GM21515 (cell line): ENCODE data around the gene HMGXB3.
A peak's percentile ranks its signal among the peaks of the same experiment; 100 is the strongest.
"Not testable (repeated sequence)": the region's sequence is repeated elsewhere in the genome, so short reads cannot be mapped to it uniquely, and the experiment has no call there.

Source experiments
- ATAC-seq: cut with Tn5 transposase; IDR thresholded peaks from one replicate; pipeline ENCODE4 v1.9.1; 2021; ENCODE audit not compliant: unreplicated experiment

The HMGXB3 gene

GRCh38 chr5:150084754-150085153 is 84.2 kb downstream of the HMGXB3 start:
- ATAC-seq = not testable (repeated sequence)

DNA sequence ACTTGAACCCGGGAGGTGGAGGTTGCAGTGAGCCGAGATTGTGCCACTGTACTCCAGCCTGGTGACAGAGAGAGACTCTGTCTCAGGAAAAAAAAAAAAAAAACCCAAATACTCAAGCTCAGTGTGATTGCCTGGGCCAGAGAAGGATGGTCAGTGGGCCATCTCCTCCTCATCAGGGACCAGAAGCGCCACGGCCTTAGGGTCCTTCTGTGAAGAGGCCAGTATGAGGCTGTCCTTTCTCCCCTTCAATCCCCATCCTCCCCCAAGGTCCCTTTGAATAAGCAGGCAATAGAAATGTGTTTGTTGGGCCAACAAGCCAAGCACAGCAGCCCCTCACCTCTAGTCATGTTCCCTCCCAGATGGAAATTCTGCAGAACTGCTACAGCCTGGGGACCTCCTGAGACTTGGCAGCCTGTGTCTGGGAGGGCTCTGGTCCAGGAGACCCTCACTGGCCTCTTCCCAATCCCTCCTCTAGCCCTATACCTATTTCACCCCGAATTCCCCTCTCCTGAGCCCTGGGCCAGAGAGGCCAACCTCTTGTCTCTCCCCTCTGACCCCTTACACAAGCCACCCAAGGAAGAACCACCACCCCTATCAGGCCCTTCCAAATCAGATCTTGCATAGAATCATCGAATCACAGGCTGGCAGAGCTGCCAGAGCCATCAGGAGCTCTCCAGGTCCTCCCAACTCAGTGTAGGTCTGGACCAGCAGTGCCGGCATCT is 84.8 kb downstream of the HMGXB3 start:
- no peak for ATAC-seq

DNA sequence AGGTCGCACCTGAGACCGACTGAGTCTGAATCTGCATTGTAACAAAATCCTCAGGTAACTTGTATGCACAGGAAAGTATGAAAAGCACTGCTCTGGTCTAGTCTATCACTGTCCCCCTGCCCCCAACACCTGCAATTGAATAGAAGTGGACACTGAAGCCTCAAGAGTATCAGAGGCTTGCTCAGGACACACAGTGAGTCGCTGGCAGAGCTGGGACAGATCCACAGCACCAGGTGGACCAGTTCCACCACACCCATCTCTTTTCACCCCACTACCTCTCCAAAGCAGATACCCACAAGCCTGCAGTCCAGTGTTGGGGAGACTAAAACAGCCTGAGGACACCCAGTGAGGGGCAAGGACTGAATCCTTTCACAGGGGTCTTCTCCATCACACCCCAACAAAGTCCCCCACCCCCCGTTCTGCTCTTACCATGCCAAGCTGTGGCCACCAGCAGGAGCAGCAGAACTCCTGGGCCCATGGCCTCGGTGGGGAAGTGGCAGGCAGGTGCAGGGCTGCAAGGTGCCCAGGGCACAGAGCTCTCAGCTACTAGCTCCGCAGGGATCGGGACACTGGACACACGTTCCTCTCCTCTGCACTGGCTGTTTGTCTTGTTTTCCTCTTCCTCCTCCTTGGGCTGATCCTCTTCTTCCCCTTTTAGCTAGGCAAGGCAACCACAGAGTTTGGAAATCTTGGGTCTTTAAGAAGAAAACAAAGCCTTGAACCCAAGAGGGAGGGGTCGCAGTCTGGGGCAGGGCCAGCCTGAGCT is 85.6 kb downstream of the HMGXB3 start, which contains the start of gene CSF1R:
Gene CSF1R (minus strand): TSS at position 605 of the 766 bp plus-strand sequence. CDS start 127 bp downstream, at position 478.
- ATAC-seq = no peak

GRCh38 chr5:150092159-150092787 is 91.7 kb downstream of the HMGXB3 start:
- ATAC-seq = peak; percentile 86

DNA sequence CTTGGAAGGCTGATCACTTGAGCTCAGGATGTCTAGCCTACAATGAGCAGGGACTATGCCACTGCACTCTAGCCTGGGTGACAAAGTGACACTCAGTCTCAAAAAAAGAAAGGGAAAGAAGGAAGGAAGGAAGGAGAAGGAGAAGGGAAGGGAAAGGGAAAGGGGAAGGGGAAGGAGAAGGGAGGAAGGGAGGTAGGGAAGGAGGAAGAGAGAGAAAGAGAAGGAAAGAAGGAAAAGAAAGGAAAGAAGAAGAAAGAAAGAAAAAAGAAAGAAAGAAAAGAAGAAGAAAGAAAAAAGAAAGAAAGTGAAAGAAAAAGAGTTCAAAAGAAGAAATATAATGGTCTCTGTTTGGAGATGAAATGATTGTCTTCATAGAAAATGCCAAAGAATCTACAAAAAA is 96.6 kb downstream of the HMGXB3 start:
- no peak for ATAC-seq

DNA sequence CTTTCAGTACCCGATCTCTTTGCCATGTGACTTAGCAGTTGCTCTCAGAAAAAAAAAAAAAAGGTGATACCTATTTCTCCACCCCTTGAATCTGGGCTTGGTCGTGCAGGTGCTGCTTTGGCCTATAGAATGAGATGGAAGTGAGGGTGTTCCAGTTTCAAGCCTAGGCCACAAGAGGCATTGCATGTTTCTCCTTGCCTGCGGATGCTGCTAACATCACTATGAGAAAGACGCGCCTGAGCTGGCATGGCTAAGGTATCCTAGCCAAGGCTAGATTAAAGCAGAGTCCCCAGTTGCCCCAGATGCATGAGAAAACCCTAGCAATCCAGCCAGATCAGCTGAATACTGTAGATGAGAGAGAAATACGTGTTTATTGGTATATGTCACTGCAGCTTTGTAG is 100.5 kb downstream of the HMGXB3 start:
- ATAC-seq = no peak
